ENCODE results near the gene ACAA2. TPM values are rescaled to one million over a fixed set of nuclear protein-coding genes. Genes with fewer than 3 reads are reported as not detected.

Gene ACAA2
- total RNA-seq, 2 donors from 2014 or later: 32.1 to 42.7 TPM

GRCh38 chr18:49756671-49757362 is 56.5 kb downstream of the ACAA2 start:
- intact Hi-C loops (cut with DNase I): no loop called here
- peak; percentile 19 for DNase-seq (ENCODE audit: low spot score)

- DNase-seq (ENCODE audit: low spot score): peak; percentile 48
- intact Hi-C loops (cut with DNase I): no loop called here
These were observed 57.2 kb downstream of the ACAA2 start for GRCh38 chr18:49756135-49756534.

GRCh38 chr18:49755489-49755888 is 57.8 kb downstream of the ACAA2 start:
- DNase-seq (ENCODE audit: low spot score): peak; percentile 11
- intact Hi-C loops (cut with DNase I): no loop called here

- intact Hi-C loops (cut with DNase I): no loop called here
- DNase-seq (ENCODE audit: low spot score): no peak
These were observed 58.5 kb downstream of the ACAA2 start for GRCh38 chr18:49754866-49755265.

GRCh38 chr18:49753643-49754042 is 59.7 kb downstream of the ACAA2 start:
- no peak for DNase-seq (ENCODE audit: low spot score)
- intact Hi-C loops (cut with DNase I): no loop called here

GRCh38 chr18:49752095-49752457 is 61.3 kb downstream of the ACAA2 start:
- intact Hi-C loops (cut with DNase I): no loop called here
- peak; percentile 8 for DNase-seq (ENCODE audit: low spot score)

GRCh38 chr18:49751427-49752094 is 61.8 kb downstream of the ACAA2 start:
- DNase-seq (ENCODE audit: low spot score): peak; percentile 68
- intact Hi-C loops (cut with DNase I): no loop called here

GRCh38 chr18:49749563-49749962 is 63.8 kb downstream of the ACAA2 start:
- DNase-seq (ENCODE audit: low spot score): no peak
- intact Hi-C loops (cut with DNase I): no loop called here

GRCh38 chr18:49747876-49748275 is 65.5 kb downstream of the ACAA2 start:
- intact Hi-C loops (cut with DNase I): no loop called here
- peak; percentile 28 for DNase-seq (ENCODE audit: low spot score)

- intact Hi-C loops (cut with DNase I): no loop called here
- no peak for DNase-seq (ENCODE audit: low spot score)
These were observed 68.0 kb downstream of the ACAA2 start for GRCh38 chr18:49745045-49746014.

- DNase-seq (ENCODE audit: low spot score): no peak
- intact Hi-C loops (cut with DNase I): no loop called here
These were observed 68.8 kb downstream of the ACAA2 start for GRCh38 chr18:49744376-49745008.

- DNase-seq (ENCODE audit: low spot score): no peak
- intact Hi-C loops (cut with DNase I): no loop called here
These were observed 70.2 kb downstream of the ACAA2 start for GRCh38 chr18:49743117-49743567.

GRCh38 chr18:49742316-49743116 is 70.8 kb downstream of the ACAA2 start:
- intact Hi-C loops (cut with DNase I): loop anchor here in 1 of 2 donors (1.0 kb wide), 1 partner anchor 10 kb away; no protein-coding TSS in a partner anchor
- no peak for DNase-seq (ENCODE audit: low spot score)

GRCh38 chr18:49739275-49739674 is 74.1 kb downstream of the ACAA2 start:
- intact Hi-C loops (cut with DNase I): loop anchor here in 1 of 2 donors (5.0 kb wide), 1 partner anchor 1602 kb away; no protein-coding TSS in a partner anchor
- DNase-seq (ENCODE audit: low spot score): no peak

- DNase-seq (ENCODE audit: low spot score): no peak
- intact Hi-C loops (cut with DNase I): loop anchor here in 1 of 2 donors (5.0 kb wide), 1 partner anchor 1601 kb away; no protein-coding TSS in a partner anchor
These were observed 74.6 kb downstream of the ACAA2 start for GRCh38 chr18:49738721-49739120.

GRCh38 chr18:49734836-49735235 is 78.5 kb downstream of the ACAA2 start:
- intact Hi-C loops (cut with DNase I): loop anchor here in 1 of 2 donors (5.0 kb wide), 1 partner anchor 1598 kb away; no protein-coding TSS in a partner anchor
- DNase-seq (ENCODE audit: low spot score): no peak

GRCh38 chr18:49733896-49734585 is 79.3 kb downstream of the ACAA2 start:
- intact Hi-C loops (cut with DNase I): no loop called here
- no peak for DNase-seq (ENCODE audit: low spot score)

GRCh38 chr18:49733321-49733720 is 80.0 kb downstream of the ACAA2 start:
- intact Hi-C loops (cut with DNase I): no loop called here
- DNase-seq (ENCODE audit: low spot score): no peak
